ENCODE results near the gene NHP2.

The NHP2 gene

GRCh38 chr5:178160176-178160575 is 6.5 kb upstream of the NHP2 start:
- Histone ChIP-seq H4K20me1 (ENCODE audit: insufficient read depth, low read length) (no peaks in the 10 kb centered on the region), H3K27ac (ENCODE audit: low read length) (no peak overlapping the region), H3K9ac (ENCODE audit: low read depth, low read length) (no peak overlapping the region), H3K36me3 (ENCODE audit: insufficient read depth, low read length) (no peaks in the 10 kb centered on the region), H3K79me2 (ENCODE audit: insufficient read depth, low read length) (no peaks in the 10 kb centered on the region), H3K4me3 (ENCODE audit: low read depth in 1 of 2, low read length in 2 of 2) (no peak overlapping the region), H3K4me1 (ENCODE audit: insufficient read depth, low read length) (peaks cover 10% of the 10 kb centered on the region), H2AFZ (ENCODE audit: low read depth, low read length) (no peak overlapping the region), H3K4me2 (ENCODE audit: insufficient read depth, low read length) (no peak overlapping the region), H3K9me3 (ENCODE audit: insufficient read depth, low read length, severe bottlenecking) (no peaks in the 10 kb centered on the region), H3K27me3 (ENCODE audit: insufficient read depth, low read length, poor library complexity) (peaks cover 6% of the 10 kb centered on the region)
- TF ChIP-seq EZH2 (IDR thresholded peaks at IDR 0.05; ENCODE audit: borderline replicate concordance, low read depth, low read length, severe bottlenecking) (no peak), CTCF (IDR thresholded peaks at IDR 0.05; ENCODE audit: borderline replicate concordance, extremely low read depth, low read length, poor library complexity, severe bottlenecking) (no peak)
- no peak for ATAC-seq (ENCODE audit: insufficient read depth, low read depth)
- DNase-seq, result no peak

- Histone ChIP-seq H3K9ac (ENCODE audit: low read depth, low read length) (no peak overlapping the region), H3K27ac (ENCODE audit: low read length) (no peak overlapping the region), H3K79me2 (ENCODE audit: insufficient read depth, low read length) (peaks cover 20% of the 10 kb centered on the region), H3K36me3 (ENCODE audit: insufficient read depth, low read length) (peaks cover 28% of the 10 kb centered on the region), H3K4me1 (ENCODE audit: insufficient read depth, low read length) (peaks cover 34% of the 10 kb centered on the region), H3K4me3 (ENCODE audit: low read depth in 1 of 2, low read length in 2 of 2) (no peak overlapping the region), H3K27me3 (ENCODE audit: insufficient read depth, low read length, poor library complexity) (no peaks in the 10 kb centered on the region), H2AFZ (ENCODE audit: low read depth, low read length) (no peak overlapping the region), H3K4me2 (ENCODE audit: insufficient read depth, low read length) (no peak overlapping the region), H4K20me1 (ENCODE audit: insufficient read depth, low read length) (peaks cover 18% of the 10 kb centered on the region; the same call in 1 of the 2 replicates), H3K9me3 (ENCODE audit: insufficient read depth, low read length, severe bottlenecking) (no peaks in the 10 kb centered on the region)
- ATAC-seq (ENCODE audit: insufficient read depth, low read depth) (no peak), DNase-seq (no peak)
- no peak for TF ChIP-seq CTCF (IDR thresholded peaks at IDR 0.05; ENCODE audit: borderline replicate concordance, extremely low read depth, low read length, poor library complexity, severe bottlenecking)
- no peak for TF ChIP-seq EZH2 (IDR thresholded peaks at IDR 0.05; ENCODE audit: borderline replicate concordance, low read depth, low read length, severe bottlenecking)
Measured at GRCh38 chr5:178155065-178155464, 1.4 kb upstream of the NHP2 start.

GRCh38 chr5:178152491-178153444 is 917 bp downstream of the NHP2 start:
- peaks cover 20% of the 10 kb centered on the region for H3K79me2 ChIP-seq (ENCODE audit: insufficient read depth, low read length)
- H3K9me3 ChIP-seq (ENCODE audit: insufficient read depth, low read length, severe bottlenecking), result no peaks in the 10 kb centered on the region
- peaks cover 26% of the 10 kb centered on the region; the same call in 1 of the 2 replicates for H4K20me1 ChIP-seq (ENCODE audit: insufficient read depth, low read length)
- no peak for ATAC-seq (ENCODE audit: insufficient read depth, low read depth)
- DNase-seq, result no peak
- H3K4me2 ChIP-seq (ENCODE audit: insufficient read depth, low read length), result peak overlapping the region; percentile 98
- H3K4me3 ChIP-seq (ENCODE audit: low read depth in 1 of 2, low read length in 2 of 2), result peak overlapping the region; percentile 86 to 95
- H3K4me1 ChIP-seq (ENCODE audit: insufficient read depth, low read length), result peaks cover 34% of the 10 kb centered on the region
- H2AFZ ChIP-seq (ENCODE audit: low read depth, low read length), result peak overlapping the region; percentile 72
- H3K27ac ChIP-seq (ENCODE audit: low read length), result peak overlapping the region; percentile 47
- peak overlapping the region; percentile 67 for H3K9ac ChIP-seq (ENCODE audit: low read depth, low read length)
- TF ChIP-seq EZH2 (IDR thresholded peaks at IDR 0.05; ENCODE audit: borderline replicate concordance, low read depth, low read length, severe bottlenecking), result no peak
- no peak for TF ChIP-seq CTCF (IDR thresholded peaks at IDR 0.05; ENCODE audit: borderline replicate concordance, extremely low read depth, low read length, poor library complexity, severe bottlenecking)
- H3K27me3 ChIP-seq (ENCODE audit: insufficient read depth, low read length, poor library complexity), result no peaks in the 10 kb centered on the region
- H3K36me3 ChIP-seq (ENCODE audit: insufficient read depth, low read length), result peaks cover 51% of the 10 kb centered on the region

Measured in DND-41 (cell line).